Skeletal muscle satellite cell (primary cell): ENCODE data around the gene UGT1A4.

Experiments
- H3K27me3 ChIP-seq: 2 replicates; pipeline ENCODE4 v1.7.0; 2013; ENCODE audit warnings: low read length; ENCODE audit not compliant: control insufficient read depth, insufficient read depth
- H3K36me3 ChIP-seq: 2 replicates; pipeline ENCODE4 v1.7.0; 2013; ENCODE audit warnings: mild to moderate bottlenecking, control low read depth, low read length; ENCODE audit not compliant: insufficient read depth
- H3K4me1 ChIP-seq: 2 replicates; pipeline ENCODE4 v1.7.0; 2013; ENCODE audit warnings: low read length; ENCODE audit not compliant: control insufficient read depth, insufficient read depth
- H3K4me2 ChIP-seq: 2 replicates; pipeline ENCODE4 v1.7.0; 2013; ENCODE audit warnings: mild to moderate bottlenecking, low read length
- H3K4me3 ChIP-seq: 2 replicates; pipeline ENCODE4 v1.7.0; 2013; ENCODE audit warnings: low read length
- H3K9ac ChIP-seq: 2 replicates; pipeline ENCODE4 v1.7.0; 2013; ENCODE audit warnings: mild to moderate bottlenecking, low read depth, low read length, moderate library complexity
- H3K9me3 ChIP-seq: replicated peaks from 2 replicates; pipeline ENCODE4 v1.7.0; 2013; ENCODE audit warnings: mild to moderate bottlenecking, control low read depth, low read length

Gene UGT1A4

DNA sequence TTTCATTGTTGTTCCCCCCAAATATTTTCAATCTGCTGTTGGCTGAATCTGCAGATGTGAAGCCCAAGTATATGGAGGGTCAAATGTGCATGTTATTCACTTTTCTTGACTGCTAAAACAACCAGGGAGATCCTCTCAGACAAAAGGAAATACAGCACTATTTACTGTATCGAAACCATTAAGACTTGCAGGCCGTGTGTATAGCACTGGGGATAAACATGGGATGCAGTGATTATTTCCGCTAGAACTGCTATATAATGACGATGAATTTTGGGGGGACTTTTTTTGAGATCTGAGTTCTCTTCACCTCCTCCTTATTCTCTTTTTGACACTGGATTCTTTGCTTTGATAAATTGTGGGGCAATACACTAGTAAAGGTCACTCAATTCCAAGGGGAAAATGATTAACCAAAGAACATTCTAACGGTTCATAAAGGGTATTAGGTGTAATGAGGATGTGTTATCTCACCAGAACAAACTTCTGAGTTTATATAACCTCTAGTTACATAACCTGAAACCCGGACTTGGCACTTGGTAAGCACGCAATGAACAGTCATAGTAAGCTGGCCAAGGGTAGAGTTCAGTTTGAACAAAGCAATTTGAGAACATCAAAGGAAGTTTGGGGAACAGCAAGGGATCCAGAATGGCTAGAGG, 38.0 kb downstream of the UGT1A4 start:
- H3K9me3 ChIP-seq: no peaks in the 10 kb centered on the region
- no peaks in the 10 kb centered on the region for H3K27me3 ChIP-seq
- H3K4me3 ChIP-seq: no peak overlapping the region
- no peaks in the 10 kb centered on the region for H3K36me3 ChIP-seq
- no peak overlapping the region for H3K4me2 ChIP-seq
- H3K9ac ChIP-seq: no peak overlapping the region
- no peaks in the 10 kb centered on the region for H3K4me1 ChIP-seq

- Histone ChIP-seq H3K36me3 (no peaks in the 10 kb centered on the region), H3K9me3 (no peaks in the 10 kb centered on the region), H3K4me1 (no peaks in the 10 kb centered on the region), H3K9ac (no peak overlapping the region), H3K27me3 (no peaks in the 10 kb centered on the region), H3K4me2 (no peak overlapping the region), H3K4me3 (no peak overlapping the region)
Observed at GRCh38 chr2:233758141-233758540, 39.6 kb downstream of the UGT1A4 start.

- Histone ChIP-seq H3K27me3 (no peaks in the 10 kb centered on the region), H3K9ac (no peak overlapping the region), H3K4me1 (peaks cover 2% of the 10 kb centered on the region), H3K9me3 (no peaks in the 10 kb centered on the region), H3K4me3 (no peak overlapping the region), H3K4me2 (no peak overlapping the region), H3K36me3 (no peaks in the 10 kb centered on the region)
Observed at GRCh38 chr2:233758849-233759248, 40.3 kb downstream of the UGT1A4 start.

DNA sequence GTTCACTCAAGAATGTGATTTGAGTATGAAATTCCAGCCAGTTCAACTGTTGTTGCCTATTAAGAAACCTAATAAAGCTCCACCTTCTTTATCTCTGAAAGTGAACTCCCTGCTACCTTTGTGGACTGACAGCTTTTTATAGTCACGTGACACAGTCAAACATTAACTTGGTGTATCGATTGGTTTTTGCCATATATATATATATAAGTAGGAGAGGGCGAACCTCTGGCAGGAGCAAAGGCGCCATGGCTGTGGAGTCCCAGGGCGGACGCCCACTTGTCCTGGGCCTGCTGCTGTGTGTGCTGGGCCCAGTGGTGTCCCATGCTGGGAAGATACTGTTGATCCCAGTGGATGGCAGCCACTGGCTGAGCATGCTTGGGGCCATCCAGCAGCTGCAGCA, 41.5 kb downstream of the UGT1A4 start, which contains the start of gene UGT1A1:
UGT1A1 (plus strand) TSS at position 228 of the 400 bp plus-strand sequence; CDS start at position 246, 18 bp downstream.
- H3K4me1 ChIP-seq: peaks cover 14% of the 10 kb centered on the region
- H3K9me3 ChIP-seq: no peaks in the 10 kb centered on the region

DNA sequence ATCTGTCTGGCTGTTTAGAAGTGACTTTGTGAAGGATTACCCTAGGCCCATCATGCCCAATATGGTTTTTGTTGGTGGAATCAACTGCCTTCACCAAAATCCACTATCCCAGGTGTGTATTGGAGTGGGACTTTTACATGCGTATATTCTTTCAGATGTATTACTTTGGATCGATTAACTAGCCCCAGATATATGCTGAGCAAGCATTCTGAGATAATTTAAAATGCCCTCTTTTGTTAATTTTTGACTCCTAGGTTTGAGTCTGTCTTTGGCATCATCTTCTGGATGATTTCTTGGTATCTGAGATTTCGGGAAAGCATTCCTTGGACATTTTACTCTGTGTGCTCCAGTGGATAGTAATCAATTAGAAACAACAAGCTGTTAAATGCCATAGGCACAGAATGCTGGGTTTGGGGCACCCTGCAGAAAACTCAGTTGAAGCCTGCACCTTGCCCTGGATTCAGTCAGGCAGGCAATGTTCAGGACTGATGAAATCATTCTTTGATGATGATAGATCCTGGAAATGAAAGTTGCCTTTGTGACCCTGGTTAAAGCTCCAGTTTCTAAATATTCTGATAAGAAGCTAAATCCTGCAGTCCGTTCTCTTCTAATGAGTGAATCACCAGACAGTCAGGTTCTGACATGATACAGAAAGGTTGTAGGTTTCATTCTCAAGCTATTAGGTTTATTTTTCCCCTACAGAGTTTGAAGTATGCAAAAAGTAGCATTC, 42.7 kb downstream of the UGT1A4 start:
- Histone ChIP-seq H3K36me3 (no peaks in the 10 kb centered on the region), H3K9me3 (no peaks in the 10 kb centered on the region), H3K27me3 (no peaks in the 10 kb centered on the region), H3K4me1 (peaks cover 14% of the 10 kb centered on the region), H3K9ac (no peak overlapping the region), H3K4me2 (no peak overlapping the region), H3K4me3 (no peak overlapping the region)

More for the DNA sequence above, 41.5 kb downstream of the UGT1A4 start, which contains the start of gene UGT1A1:
- Histone ChIP-seq H3K9ac (no peak within 1 kb of the TSS), H3K4me2 (no peak within 1 kb of the TSS), H3K4me3 (no peak within 1 kb of the TSS), H3K27me3 (no peaks in the 10 kb centered on the region), H3K36me3 (no peaks in the 10 kb centered on the region)

DNA sequence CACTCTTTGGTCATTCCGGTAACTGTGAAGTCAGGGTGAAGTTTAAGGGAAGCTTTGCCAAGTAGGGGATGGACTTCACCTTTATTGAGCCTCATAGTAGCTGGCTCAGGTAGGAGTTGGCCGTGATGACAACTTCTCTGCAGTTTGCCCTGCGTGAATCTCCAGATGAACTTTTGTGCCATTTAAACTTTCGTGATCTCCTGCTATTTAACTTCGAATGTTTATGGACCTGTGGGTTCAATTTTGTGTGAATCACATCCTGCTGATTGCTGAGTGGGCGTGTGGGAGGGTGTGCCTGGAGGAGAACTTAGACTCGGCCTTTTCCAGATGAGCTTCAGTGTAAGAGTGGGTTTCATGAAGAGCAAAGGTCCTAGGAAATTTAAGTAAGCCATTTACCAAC, 45.7 kb downstream of the UGT1A4 start:
- peaks cover 4% of the 10 kb centered on the region for H3K27me3 ChIP-seq
- peak overlapping the region; percentile 64 for H3K4me2 ChIP-seq
- H3K36me3 ChIP-seq: no peaks in the 10 kb centered on the region
- no peak overlapping the region for H3K4me3 ChIP-seq
- peaks cover 14% of the 10 kb centered on the region for H3K4me1 ChIP-seq
- H3K9me3 ChIP-seq: no peaks in the 10 kb centered on the region
- H3K9ac ChIP-seq: no peak overlapping the region

DNA sequence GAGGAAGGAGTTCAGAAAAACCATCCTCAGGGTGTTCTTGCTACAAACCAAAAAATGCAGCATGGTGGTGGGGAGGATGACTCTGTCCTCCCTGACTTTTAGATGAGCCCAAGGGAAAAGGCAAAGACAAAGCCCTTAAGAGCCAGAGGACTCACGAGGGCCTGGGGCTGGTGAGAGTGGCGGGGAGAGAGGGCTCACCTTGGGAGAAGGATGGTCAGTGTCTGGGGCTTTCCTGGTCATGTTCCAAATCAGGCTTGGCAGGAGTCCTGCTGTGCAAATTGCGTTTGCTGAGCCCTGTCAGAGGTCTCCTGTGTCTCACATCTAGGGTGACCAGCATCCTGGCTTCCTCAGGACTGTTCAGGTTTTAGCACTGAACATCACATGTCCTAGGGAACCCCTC, 46.2 kb downstream of the UGT1A4 start:
- no peak overlapping the region for H3K9ac ChIP-seq
- peak overlapping the region; percentile 64 for H3K4me2 ChIP-seq
- H3K4me3 ChIP-seq: no peak overlapping the region
- H3K36me3 ChIP-seq: no peaks in the 10 kb centered on the region
- peaks cover 4% of the 10 kb centered on the region for H3K27me3 ChIP-seq
- H3K4me1 ChIP-seq: peaks cover 14% of the 10 kb centered on the region
- no peaks in the 10 kb centered on the region for H3K9me3 ChIP-seq

- Histone ChIP-seq H3K9me3 (no peaks in the 10 kb centered on the region), H3K4me1 (peaks cover 14% of the 10 kb centered on the region), H3K4me2 (no peak overlapping the region), H3K4me3 (no peak overlapping the region), H3K27me3 (peaks cover 4% of the 10 kb centered on the region), H3K36me3 (no peaks in the 10 kb centered on the region), H3K9ac (no peak overlapping the region)
Observed at GRCh38 chr2:233766416-233766815, 47.9 kb downstream of the UGT1A4 start.

GRCh38 chr2:233768076-233768475, 49.5 kb downstream of the UGT1A4 start:
- no peaks in the 10 kb centered on the region for H3K9me3 ChIP-seq
- H3K4me1 ChIP-seq: peaks cover 14% of the 10 kb centered on the region
- H3K27me3 ChIP-seq: peaks cover 4% of the 10 kb centered on the region
- H3K4me2 ChIP-seq: no peak overlapping the region
- no peak overlapping the region for H3K4me3 ChIP-seq
- no peaks in the 10 kb centered on the region for H3K36me3 ChIP-seq
- H3K9ac ChIP-seq: no peak overlapping the region

GRCh38 chr2:233769260-233769659, 50.7 kb downstream of the UGT1A4 start:
- H3K4me1 ChIP-seq: peaks cover 8% of the 10 kb centered on the region
- H3K9ac ChIP-seq: no peak overlapping the region
- H3K36me3 ChIP-seq: no peaks in the 10 kb centered on the region
- peaks cover 4% of the 10 kb centered on the region for H3K27me3 ChIP-seq
- H3K4me3 ChIP-seq: no peak overlapping the region
- no peak overlapping the region for H3K4me2 ChIP-seq
- no peaks in the 10 kb centered on the region for H3K9me3 ChIP-seq

DNA sequence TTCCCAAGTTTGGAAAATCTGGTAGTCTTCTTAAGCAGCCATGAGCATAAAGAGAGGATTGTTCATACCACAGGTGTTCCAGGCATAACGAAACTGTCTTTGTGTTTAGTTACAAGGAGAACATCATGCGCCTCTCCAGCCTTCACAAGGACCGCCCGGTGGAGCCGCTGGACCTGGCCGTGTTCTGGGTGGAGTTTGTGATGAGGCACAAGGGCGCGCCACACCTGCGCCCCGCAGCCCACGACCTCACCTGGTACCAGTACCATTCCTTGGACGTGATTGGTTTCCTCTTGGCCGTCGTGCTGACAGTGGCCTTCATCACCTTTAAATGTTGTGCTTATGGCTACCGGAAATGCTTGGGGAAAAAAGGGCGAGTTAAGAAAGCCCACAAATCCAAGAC, 53.6 kb downstream of the UGT1A4 start:
- Histone ChIP-seq H3K9me3 (no peaks in the 10 kb centered on the region), H3K4me1 (no peaks in the 10 kb centered on the region), H3K27me3 (peaks cover 4% of the 10 kb centered on the region), H3K4me2 (no peak overlapping the region), H3K36me3 (no peaks in the 10 kb centered on the region), H3K9ac (no peak overlapping the region), H3K4me3 (no peak overlapping the region)

GRCh38 chr2:233772583-233772982, 54.0 kb downstream of the UGT1A4 start:
- Histone ChIP-seq H3K4me3 (no peak overlapping the region), H3K9me3 (no peaks in the 10 kb centered on the region), H3K27me3 (peaks cover 4% of the 10 kb centered on the region), H3K9ac (no peak overlapping the region), H3K36me3 (no peaks in the 10 kb centered on the region), H3K4me1 (no peaks in the 10 kb centered on the region), H3K4me2 (no peak overlapping the region)
